GM12873 (cell line): ENCODE results near the gene FBXL20.

Experiments
- CTCF ChIP-seq: IDR thresholded peaks from 2 replicates; pipeline ENCODE4 v1.5.1; 2012; ENCODE audit warnings: low read depth, mild to moderate bottlenecking, moderate library complexity, low read length, control low read depth; ENCODE audit not compliant: insufficient read depth; ENCODE audit errors: missing control alignments

Gene FBXL20

GRCh38 chr17:39208136-39208535 is 193.3 kb downstream of the FBXL20 start:
- no peak for TF ChIP-seq CTCF

- TF ChIP-seq CTCF: no peak
Observed at GRCh38 chr17:39205112-39205526, 196.3 kb downstream of the FBXL20 start.

GRCh38 chr17:39204245-39204644 is 197.2 kb downstream of the FBXL20 start:
- TF ChIP-seq CTCF: no peak
